Right lung (tissue), 10 donors: ENCODE measurements around the gene PFDN5. TPM values are rescaled to one million over a fixed set of nuclear protein-coding genes. Genes with fewer than 3 reads are reported as not detected.

Experiments
- DNase-seq, 2 donors: peaks; one replicate each; pipeline ENCODE4 v3.0.0-alpha.2; 2013
- long read RNA-seq, 8 donors: transcript quantifications; one replicate each; lab custom pipeline, GENCODE V29; 2026
- polyA plus RNA-seq, 5 donors: library from polyadenylated mRNA; unstranded; fragments of 120-200 nt; gene quantifications; one replicate each; pipeline versions ENCODE4 v1.2.1 to v1.2.3, GENCODE V29; 2013; ENCODE audit warnings: inconsistent platforms in 1 of 5, low replicate concordance in 1 of 5; ENCODE audit not compliant: insufficient read length in 5 of 5, insufficient read depth in 1 of 5

PFDN5 gene
- 100 to 1,000 TPM; 683 to 991 (median 734) TPM for polyA plus RNA-seq
- long read RNA-seq, donor 1, transcript PFDN5-214 (6 exons, 847 nt): major isoform, 536 of 762 reads
- long read RNA-seq, donor 1, transcript PFDN5-213 (3 exons, 596 nt): minor isoform, 31 of 762 reads
- long read RNA-seq, donor 1, transcript PFDN5-203 (4 exons, 478 nt): minor isoform, 33 of 762 reads
- long read RNA-seq, donor 1, transcript PFDN5-217 (4 exons, 497 nt): minor isoform, 28 of 762 reads
- long read RNA-seq, donor 1, partial matches to known transcripts: 34 of 762 reads
- long read RNA-seq, donor 1, other reads (novel, unspliced or antisense): 56 of 762 reads
- long read RNA-seq, donor 2, transcript PFDN5-213 (3 exons, 596 nt): minor isoform, 7 of 400 reads
- long read RNA-seq, donor 2, transcript PFDN5-203 (4 exons, 478 nt): minor isoform, 21 of 400 reads
- long read RNA-seq, donor 2, transcript PFDN5-206 (2 exons, 541 nt): minor isoform, 8 of 400 reads
- long read RNA-seq, donor 2, transcript PFDN5-214 (6 exons, 847 nt): major isoform, 312 of 400 reads
- long read RNA-seq, donor 2, partial matches to known transcripts: 16 of 400 reads
- long read RNA-seq, donor 2, other reads (novel, unspliced or antisense): 29 of 400 reads
- long read RNA-seq, donor 3, transcript PFDN5-214 (6 exons, 847 nt): major isoform, 325 of 450 reads
- long read RNA-seq, donor 3, transcript PFDN5-213 (3 exons, 596 nt): minor isoform, 22 of 450 reads
- long read RNA-seq, donor 3, transcript PFDN5-203 (4 exons, 478 nt): minor isoform, 27 of 450 reads
- long read RNA-seq, donor 3, transcript PFDN5-206 (2 exons, 541 nt): minor isoform, 16 of 450 reads
- long read RNA-seq, donor 3, partial matches to known transcripts: 10 of 450 reads
- long read RNA-seq, donor 3, other reads (novel, unspliced or antisense): 33 of 450 reads
- long read RNA-seq, donor 4, transcript PFDN5-213 (3 exons, 596 nt): minor isoform, 18 of 354 reads
- long read RNA-seq, donor 4, transcript PFDN5-214 (6 exons, 847 nt): major isoform, 236 of 354 reads
- long read RNA-seq, donor 4, transcript PFDN5-206 (2 exons, 541 nt): minor isoform, 14 of 354 reads
- long read RNA-seq, donor 4, transcript PFDN5-203 (4 exons, 478 nt): minor isoform, 28 of 354 reads
- long read RNA-seq, donor 4, partial matches to known transcripts: 20 of 354 reads
- long read RNA-seq, donor 4, other reads (novel, unspliced or antisense): 16 of 354 reads
- long read RNA-seq, donor 5, transcript PFDN5-214 (6 exons, 847 nt): major isoform, 633 of 836 reads
- long read RNA-seq, donor 5, transcript PFDN5-203 (4 exons, 478 nt): minor isoform, 36 of 836 reads
- long read RNA-seq, donor 5, transcript PFDN5-206 (2 exons, 541 nt): minor isoform, 20 of 836 reads
- long read RNA-seq, donor 5, transcript PFDN5-213 (3 exons, 596 nt): minor isoform, 23 of 836 reads
- long read RNA-seq, donor 5, partial matches to known transcripts: 32 of 836 reads
- long read RNA-seq, donor 5, other reads (novel, unspliced or antisense): 68 of 836 reads
- long read RNA-seq, donor 6, transcript PFDN5-213 (3 exons, 596 nt): minor isoform, 19 of 736 reads
- long read RNA-seq, donor 6, transcript PFDN5-206 (2 exons, 541 nt): minor isoform, 11 of 736 reads
- long read RNA-seq, donor 6, transcript PFDN5-214 (6 exons, 847 nt): major isoform, 559 of 736 reads
- long read RNA-seq, donor 6, transcript PFDN5-203 (4 exons, 478 nt): minor isoform, 25 of 736 reads
- long read RNA-seq, donor 6, partial matches to known transcripts: 19 of 736 reads
- long read RNA-seq, donor 6, other reads (novel, unspliced or antisense): 82 of 736 reads
- long read RNA-seq, donor 7, transcript PFDN5-217 (4 exons, 497 nt): minor isoform, 8 of 502 reads
- long read RNA-seq, donor 7, transcript PFDN5-214 (6 exons, 847 nt): major isoform, 419 of 502 reads
- long read RNA-seq, donor 7, transcript PFDN5-203 (4 exons, 478 nt): minor isoform, 30 of 502 reads
- long read RNA-seq, donor 7, transcript PFDN5-213 (3 exons, 596 nt): minor isoform, 5 of 502 reads
- long read RNA-seq, donor 7, partial matches to known transcripts: 13 of 502 reads
- long read RNA-seq, donor 7, other reads (novel, unspliced or antisense): 18 of 502 reads
- long read RNA-seq, donor 8, transcript PFDN5-206 (2 exons, 541 nt): minor isoform, 5 of 230 reads
- long read RNA-seq, donor 8, transcript PFDN5-217 (4 exons, 497 nt): minor isoform, 7 of 230 reads
- long read RNA-seq, donor 8, transcript PFDN5-203 (4 exons, 478 nt): minor isoform, 10 of 230 reads
- long read RNA-seq, donor 8, transcript PFDN5-214 (6 exons, 847 nt): major isoform, 178 of 230 reads
- long read RNA-seq, donor 8, partial matches to known transcripts: 20 of 230 reads
- long read RNA-seq, donor 8, other reads (novel, unspliced or antisense): 0 of 230 reads

DNA sequence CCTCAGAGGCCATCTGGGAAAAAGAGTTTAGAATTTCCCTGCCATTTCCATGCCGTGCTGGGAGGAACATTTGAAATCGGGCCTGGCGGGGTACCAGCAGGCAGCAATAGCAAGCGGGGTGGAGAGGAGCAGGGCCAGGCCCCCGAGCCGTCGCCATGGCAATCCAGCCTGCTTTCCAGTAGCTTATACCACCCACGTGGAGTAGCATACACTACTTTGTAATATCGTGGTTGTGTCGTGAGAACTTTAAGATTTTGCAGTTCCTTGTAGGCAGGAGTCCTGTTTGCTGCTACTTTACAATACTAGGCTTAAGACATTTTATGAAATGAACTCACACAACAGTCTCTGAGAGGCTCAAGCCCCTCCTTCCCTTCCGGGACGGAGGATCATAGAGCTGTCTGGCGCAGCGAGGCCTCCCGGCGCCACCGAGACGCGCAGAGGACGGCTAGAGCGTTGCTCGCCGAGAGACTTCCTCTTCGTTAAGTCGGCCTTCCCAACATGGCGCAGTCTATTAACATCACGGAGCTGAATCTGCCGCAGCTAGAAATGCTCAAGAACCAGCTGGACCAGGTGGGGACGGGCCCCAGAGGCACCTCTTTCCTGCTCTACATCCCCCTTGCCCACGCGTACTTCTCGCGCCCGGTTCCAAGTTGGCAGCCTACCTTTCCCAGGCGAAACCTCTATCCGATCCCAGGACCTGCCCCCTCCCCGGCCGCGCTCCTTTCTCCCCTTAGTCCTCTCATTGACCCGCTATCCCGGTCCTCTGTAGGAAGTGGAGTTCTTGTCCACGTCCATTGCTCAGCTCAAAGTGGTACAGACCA is at the start of gene PFDN5:
Gene PFDN5, plus strand, starts transcription at position 473 of the 821 bp plus-strand sequence. Its CDS starts 26 bp downstream, at position 499.
- peak; percentile 91 for DNase-seq

DNA sequence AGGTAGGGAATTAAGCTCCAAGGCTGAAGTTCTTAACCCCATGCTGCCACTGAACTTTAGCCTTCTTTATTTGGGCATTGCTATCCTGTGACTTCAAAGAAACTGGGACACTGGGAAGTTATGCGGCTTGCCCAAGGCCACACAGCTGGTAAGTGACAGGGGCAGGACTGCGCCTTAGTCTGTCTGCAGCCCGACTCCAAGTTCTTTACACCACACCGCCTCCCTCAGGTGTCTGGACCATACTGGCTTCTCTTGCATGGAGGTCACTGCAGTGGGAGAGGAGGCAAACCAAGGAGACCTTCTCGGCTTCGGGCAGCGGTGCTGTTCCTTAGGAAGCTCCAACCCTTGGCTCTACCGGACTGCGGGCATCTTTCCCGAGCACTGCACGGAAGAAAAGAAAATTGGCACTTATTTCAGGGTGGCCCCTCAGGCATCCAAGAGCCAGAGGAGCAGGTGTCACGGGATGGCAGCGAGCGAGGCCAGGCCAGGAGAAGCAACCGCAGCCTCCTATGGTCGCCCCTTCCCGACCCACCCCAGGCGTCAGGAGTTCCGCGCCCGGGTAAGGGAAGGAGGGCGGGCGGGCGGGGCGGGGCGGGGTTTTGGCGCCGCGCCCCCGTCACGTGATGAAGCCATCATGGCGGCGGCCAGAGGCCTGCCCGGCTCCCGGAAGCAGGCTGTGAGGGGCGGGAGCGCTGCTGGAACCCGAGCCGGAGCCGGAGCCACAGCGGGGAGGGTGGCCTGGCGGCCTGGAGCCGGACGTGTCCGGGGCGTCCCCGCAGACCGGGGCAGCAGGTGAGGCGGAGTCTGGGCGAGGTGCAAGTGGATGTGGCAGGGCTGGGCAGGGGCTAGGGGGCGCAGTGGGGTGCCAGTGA is 43.6 kb upstream of the PFDN5 start:
- DNase-seq: peak; percentile 68 to 76

DNA sequence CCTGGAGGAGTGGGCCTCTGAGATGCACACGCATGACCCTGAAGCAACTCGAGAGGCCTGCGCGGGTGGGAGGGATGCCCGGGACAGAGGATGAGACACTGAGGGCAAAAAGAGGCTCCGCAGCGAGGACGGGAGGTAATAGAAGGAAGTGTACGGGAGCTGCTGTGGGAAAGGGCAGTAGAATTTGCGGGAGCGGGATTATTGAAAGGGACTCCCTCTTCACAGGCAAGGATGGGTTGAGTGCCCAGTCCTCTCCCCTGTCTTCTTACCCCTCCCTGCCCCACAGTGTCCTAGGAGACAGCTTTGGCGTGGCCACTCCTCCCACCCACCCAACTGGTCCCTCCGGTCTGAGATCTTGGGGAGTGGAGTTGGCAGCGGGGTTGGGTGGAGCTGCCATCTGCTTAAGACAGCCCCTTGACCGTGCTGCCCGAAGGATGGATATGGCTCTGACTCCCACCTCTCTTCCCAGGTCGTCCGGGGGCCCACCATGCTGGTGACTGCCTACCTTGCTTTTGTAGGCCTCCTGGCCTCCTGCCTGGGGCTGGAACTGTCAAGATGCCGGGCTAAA is 42.9 kb upstream of the PFDN5 start:
- no peak for DNase-seq

DNA sequence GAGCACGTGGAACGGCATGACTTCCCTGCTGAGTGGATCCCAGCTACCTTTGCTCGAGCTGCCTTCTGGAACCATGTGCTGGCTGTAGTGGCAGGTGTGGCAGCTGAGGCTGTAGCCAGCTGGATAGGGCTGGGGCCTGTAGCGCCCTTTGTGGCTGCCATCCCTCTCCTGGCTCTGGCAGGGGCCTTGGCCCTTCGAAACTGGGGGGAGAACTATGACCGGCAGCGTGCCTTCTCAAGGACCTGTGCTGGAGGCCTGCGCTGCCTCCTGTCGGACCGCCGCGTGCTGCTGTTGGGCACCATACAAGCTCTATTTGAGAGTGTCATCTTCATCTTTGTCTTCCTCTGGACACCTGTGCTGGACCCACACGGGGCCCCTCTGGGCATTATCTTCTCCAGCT is 42.0 kb upstream of the PFDN5 start:
- DNase-seq: no peak

DNA sequence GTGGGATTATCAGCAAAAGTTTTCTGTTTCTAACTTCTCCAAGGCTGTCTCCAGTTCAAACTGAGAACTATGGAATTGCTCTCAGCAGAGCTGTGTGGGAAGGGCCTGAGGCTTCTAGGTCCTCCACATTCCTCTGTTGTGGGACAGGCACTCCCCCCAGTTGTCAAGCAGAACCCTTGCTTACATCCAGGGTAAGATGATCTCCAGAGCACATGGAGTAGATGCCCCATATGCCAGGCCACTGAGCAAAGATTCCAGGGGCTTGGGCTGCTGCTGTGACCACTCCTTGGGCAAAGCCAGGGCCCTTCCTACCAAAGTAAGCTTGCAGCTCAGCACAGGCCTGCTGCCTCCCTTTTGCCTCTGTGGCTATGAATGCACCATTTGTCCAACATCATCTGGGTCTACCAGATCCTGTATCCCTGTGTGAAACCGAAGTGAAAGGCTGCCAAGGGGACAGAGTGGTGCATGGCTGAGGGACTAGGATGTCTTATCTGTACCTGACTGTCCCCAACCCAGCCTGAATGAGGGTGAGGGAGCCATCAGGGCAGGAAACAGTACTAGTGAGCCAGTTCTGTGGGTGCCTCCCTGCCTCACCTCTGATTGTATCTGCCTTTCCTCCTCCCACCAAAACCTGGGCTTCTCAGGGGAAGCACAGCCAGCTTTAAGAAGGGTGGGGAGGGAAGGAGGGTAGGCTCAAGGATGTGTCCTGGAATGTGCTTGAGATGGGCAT is 40.4 kb upstream of the PFDN5 start:
- no peak for DNase-seq

DNA sequence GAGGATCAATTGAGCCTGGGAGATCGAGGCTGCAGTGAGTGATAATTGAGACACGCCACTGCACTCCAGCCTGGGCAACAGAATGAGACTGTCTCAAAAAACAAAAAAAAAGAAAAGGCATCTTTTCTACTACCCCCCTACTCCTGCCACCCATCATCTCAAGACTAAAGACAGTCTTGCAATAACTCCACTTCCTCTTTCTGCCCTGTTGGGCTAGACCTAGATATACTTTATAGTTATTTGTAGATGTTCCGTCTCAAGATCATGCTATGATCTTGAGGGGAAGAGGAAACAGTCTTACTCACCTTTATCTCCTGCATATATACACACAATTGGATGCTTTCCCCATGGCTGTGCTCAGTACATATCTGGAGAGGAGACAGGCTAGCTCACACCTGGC is 39.3 kb upstream of the PFDN5 start:
- DNase-seq: no peak

DNA sequence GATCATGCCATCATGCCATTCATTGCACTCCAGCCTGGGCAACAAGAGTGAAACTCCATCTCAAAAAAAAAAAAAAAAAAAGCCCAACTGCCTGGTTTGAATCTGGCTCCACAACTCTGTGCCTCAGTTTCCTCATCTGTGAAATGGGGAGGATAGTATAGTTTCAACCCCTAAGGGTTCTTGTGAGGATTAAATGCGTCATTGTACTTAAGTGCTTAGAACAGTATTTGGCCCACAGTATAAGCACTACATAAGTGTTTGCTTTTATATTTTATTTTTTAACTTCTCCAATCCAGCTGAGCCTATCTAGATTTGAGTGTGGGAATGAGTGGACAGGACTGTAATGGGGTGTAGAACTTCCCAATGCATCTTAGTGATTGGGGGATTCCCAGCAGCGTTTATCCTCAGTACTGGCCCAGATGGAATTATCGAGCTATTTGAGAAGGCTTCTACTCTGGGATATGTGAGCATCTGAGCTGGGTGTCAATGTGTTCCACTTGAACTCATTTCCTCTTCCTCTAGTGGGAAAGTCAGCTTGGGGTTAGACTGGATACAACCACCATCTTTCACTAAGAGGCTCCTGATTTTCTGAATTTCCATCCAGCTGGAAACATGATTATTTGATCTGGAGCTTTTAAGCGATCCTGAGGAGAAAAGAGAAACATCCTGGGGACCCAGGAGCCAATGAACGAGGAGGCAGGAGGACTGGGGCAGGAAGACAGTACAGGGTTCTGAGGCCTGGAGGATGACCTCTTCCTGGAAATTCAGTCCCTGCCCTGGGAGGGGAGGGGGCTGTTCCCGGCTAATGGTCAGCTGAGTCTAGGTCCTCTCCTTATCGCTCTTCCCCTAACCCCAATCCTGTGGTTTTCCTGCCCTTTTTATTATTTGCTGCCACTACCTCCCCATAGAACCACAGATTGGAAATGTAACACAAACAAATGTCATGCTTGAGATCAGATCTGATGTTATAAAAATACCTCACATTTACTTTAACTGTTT is 36.5 kb upstream of the PFDN5 start:
- DNase-seq: no peak

DNA sequence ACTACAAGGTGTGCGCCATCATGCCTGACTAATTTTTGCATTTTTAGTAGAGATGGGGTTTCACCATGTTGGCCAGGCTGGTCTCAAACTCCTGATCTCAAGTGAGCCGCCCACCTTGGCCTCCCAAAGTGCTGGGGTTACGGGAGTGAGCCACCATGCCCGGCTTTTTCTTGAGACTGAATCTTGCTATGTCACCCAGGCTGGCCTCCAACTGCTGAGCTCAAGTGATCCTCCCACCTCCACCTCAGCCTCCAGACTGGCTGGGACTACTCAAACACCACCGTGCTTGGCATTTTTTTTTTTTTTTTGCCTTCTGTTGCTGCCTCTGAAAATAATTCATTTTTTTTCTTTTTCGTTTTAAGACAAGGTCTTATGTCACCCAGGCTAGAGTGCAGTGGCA is 35.5 kb upstream of the PFDN5 start:
- no peak for DNase-seq

DNA sequence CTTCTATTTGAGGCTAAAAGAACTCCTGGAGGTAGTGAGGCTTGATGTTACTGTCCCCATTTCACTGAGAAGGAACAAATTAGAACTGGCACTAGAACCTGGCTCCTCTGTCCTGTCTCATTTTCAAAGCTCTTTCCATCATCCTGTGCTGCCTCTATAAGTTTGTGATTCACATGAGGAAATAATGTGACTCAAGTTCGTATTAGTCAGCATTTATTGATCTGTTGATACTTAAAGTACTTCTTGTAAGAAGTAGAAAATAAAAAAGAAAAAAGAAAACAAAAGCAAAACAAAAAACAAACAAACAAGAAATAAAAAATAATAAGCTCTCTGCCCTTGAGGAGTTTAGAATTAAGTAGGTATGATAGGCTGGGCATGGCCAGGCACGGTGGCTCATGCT is 29.6 kb upstream of the PFDN5 start:
- no peak for DNase-seq

DNA sequence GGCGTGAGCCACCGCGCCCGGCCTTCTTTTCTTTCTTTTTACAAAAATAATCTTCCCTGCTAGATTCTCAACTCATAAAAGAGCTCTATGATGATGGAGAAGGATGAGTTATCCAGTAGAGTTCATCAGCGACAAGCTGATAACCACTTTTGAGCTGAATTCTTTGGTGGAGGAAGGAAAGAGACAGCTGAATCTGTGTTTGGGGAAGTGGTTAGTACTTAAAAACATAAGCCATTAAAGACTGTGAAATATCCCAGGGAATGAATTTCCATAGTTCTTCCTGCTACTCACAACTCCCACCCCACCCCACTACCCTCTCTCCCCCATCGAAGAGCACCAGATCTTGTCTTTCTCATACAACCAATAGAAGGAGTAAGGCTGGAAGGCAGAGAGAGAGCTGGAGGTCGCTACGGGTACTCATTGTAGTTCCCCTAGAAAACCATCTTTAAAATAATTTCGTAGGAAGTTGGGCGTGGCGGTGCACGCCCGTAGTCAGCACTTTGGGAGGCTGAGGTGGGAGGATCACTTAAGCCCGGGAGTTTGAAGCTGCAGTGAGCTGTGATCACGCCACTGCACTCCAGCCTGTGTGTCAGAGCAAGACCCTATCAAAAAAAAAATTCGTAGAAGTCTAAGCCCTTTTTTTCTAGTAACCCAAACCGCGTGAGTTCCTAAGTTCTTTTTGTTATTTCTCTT is 27.9 kb upstream of the PFDN5 start:
- DNase-seq: no peak

DNA sequence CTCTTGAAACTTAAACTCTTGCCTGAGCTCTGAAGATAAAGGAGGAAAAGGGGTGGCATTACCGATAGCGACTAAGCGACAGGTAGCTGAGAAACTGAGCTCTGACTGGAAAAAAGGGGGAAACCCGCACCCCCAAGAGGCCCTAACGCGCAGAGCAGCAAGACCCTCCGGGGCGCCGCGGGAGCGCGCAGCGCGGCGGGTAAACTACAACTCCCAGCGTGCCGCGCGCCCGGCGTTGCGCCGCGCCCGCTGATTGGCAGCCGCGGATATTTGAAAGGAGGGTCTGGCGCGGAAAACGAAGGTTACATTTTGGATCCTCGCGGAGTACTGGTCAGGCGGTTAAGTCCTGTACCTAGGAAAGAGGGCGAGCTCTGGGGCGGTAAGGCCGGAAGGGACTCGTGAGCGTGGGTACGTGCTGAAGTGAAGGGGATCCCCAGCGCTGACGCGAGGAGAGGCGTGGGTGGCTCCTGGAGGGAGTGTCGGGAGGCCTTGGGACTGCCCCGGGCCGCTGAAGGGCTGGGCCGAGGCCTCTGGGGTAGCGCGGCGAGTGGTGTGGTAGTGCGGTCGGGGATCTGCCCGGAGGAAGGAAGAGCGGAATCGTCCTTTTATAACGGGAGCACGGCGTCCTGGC is 27.2 kb upstream of the PFDN5 start, which contains the start of gene ESPL1:
Gene ESPL1, plus strand, starts transcription at position 301 of the 631 bp plus-strand sequence. CDS start 468 bp downstream, outside the sequence.
- peak; percentile 81 to 89 for DNase-seq

DNA sequence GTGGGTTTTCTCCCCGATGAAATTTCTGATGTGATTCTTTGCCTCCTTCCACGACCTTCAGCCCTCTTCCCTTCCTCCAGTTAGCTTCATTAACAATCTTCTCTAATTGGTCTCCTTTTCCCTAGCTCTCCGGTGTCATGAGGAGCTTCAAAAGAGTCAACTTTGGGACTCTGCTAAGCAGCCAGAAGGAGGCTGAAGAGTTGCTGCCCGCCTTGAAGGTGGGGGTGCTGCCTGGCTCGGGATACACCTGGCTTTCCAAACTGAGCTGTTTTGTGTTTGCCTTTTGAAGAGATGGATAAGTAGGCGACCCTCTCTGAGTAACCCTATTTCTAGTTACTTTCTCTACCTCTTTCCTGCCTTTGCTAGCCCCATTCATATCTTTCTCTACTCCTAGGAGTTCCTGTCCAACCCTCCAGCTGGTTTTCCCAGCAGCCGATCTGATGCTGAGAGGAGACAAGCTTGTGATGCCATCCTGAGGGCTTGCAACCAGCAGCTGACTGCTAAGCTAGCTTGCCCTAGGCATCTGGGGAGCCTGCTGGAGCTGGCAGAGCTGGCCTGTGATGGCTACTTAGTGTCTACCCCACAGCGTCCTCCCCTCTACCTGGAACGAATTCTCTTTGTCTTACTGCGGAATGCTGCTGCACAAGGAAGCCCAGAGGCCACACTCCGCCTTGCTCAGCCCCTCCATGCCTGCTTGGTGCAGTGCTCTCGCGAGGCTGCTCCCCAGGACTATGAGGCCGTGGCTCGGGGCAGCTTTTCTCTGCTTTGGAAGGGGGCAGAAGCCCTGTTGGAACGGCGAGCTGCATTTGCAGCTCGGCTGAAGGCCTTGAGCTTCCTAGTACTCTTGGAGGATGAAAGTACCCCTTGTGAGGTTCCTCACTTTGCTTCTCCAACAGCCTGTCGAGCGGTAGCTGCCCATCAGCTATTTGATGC is 26.4 kb upstream of the PFDN5 start:
- DNase-seq: no peak

DNA sequence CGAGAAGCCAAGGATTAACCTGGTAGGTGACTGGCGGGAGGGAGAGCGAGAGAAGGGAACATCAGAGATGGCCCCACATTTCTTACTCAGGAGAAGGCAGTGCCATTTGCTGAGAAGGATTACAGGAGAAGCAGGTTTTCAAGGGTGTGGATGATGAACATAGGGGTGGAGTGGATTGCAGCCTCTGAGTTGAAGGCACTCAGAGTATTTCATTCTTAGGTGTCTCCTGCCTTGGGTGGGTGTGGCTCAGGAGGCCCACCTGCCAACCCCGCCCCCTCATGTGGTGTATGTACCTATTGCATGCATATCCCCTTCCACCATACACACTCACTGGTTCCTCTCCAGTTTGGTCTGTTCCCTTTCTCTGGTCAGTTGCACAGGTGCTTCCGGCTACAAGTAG is 20.9 kb upstream of the PFDN5 start:
- DNase-seq: no peak
